A673 (cell line): ENCODE measurements around the gene CHTF18.

Source experiments
- CTCF ChIP-seq: fragments of 300-800, 200-600 bp; sonication (generic); conservative IDR thresholded peaks from 2 replicates; pipeline ENCODE4 v1.5.1; 2017; ENCODE audit warnings: low read depth, mild to moderate bottlenecking, antibody characterized with exemption, low read length, moderate library complexity, mixed read lengths
- EZH2 ChIP-seq: fragments of 200-600 bp; sonication (generic); IDR thresholded peaks from 2 replicates; pipeline ENCODE4 v1.6.1; 2017; ENCODE audit warnings: borderline replicate concordance, low read depth, mild to moderate bottlenecking, mixed read lengths, antibody characterized with exemption, low read length; ENCODE audit not compliant: poor library complexity, severe bottlenecking

DNA sequence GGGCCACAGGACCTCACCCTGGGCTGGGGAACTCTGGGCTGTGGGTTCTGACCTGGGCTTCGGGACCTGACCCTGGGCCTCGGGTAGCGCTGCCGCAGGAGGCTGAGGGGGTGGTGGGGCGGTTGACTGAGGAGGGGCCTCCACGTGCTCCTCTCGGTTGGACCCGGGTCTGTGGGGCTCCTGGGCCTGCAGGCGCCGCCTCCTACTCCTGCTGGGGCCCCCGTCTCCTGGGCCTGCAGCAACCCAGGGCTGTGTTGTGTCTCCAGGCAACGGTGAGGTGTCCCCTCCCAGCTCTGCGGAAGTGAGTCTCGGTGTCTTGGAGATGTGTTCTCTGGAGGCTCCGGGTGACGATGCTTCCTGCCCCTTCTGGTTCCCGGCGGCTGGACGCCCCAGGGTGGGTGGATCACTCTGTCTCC is 53.6 kb downstream of the CHTF18 start:
- TF ChIP-seq CTCF (no peak), EZH2 (no peak)
